NCI-H345 treated with DMSO at 0.1 percent for 48 hours (cell line): ENCODE results near the gene SCARB2.
A peak's percentile ranks its signal among the peaks of the same experiment; 100 is the strongest.

Experiments used
- DNase-seq: peaks from one replicate; lab custom pipeline; 2025; ENCODE audit not compliant: unreplicated experiment; lab: John Stamatoyannopoulos, UW

Gene SCARB2

GRCh38 chr4:76199664-76200211, 13.9 kb downstream of the SCARB2 start:
- DNase-seq = no peak

- DNase-seq = peak; percentile 87
Measured at GRCh38 chr4:76198411-76199237, 15.0 kb downstream of the SCARB2 start.

- peak; percentile 87 for DNase-seq
Measured at GRCh38 chr4:76197971-76198410, 15.6 kb downstream of the SCARB2 start.

GRCh38 chr4:76197031-76197743, 16.4 kb downstream of the SCARB2 start:
- DNase-seq = no peak

- DNase-seq = no peak
Measured at GRCh38 chr4:76196376-76196775, 17.2 kb downstream of the SCARB2 start.

- no peak for DNase-seq
Measured at GRCh38 chr4:76195326-76195725, 18.3 kb downstream of the SCARB2 start.

- DNase-seq = no peak
Measured at GRCh38 chr4:76194325-76194724, 19.3 kb downstream of the SCARB2 start.

GRCh38 chr4:76192236-76192635, 21.4 kb downstream of the SCARB2 start:
- no peak for DNase-seq

- no peak for DNase-seq
Measured at GRCh38 chr4:76188557-76188956, 25.1 kb downstream of the SCARB2 start.

- no peak for DNase-seq
Measured at GRCh38 chr4:76188149-76188548, 25.5 kb downstream of the SCARB2 start.

- DNase-seq = no peak
Measured at GRCh38 chr4:76187152-76187551, 26.5 kb downstream of the SCARB2 start.

GRCh38 chr4:76182463-76182862, 31.2 kb downstream of the SCARB2 start:
- DNase-seq = no peak

GRCh38 chr4:76179398-76180318, 34.0 kb downstream of the SCARB2 start:
- peak; percentile 33 for DNase-seq

- no peak for DNase-seq
Measured at GRCh38 chr4:76178296-76178695, 35.3 kb downstream of the SCARB2 start.

GRCh38 chr4:76177709-76178108, 35.9 kb downstream of the SCARB2 start:
- DNase-seq = no peak

- DNase-seq = no peak
Measured at GRCh38 chr4:76175336-76175735, 38.3 kb downstream of the SCARB2 start.

GRCh38 chr4:76174216-76174615, 39.4 kb downstream of the SCARB2 start:
- no peak for DNase-seq

GRCh38 chr4:76168688-76169087, 44.9 kb downstream of the SCARB2 start:
- DNase-seq = no peak

GRCh38 chr4:76166480-76166879, 47.1 kb downstream of the SCARB2 start:
- DNase-seq = no peak

GRCh38 chr4:76160355-76160754, 53.3 kb downstream of the SCARB2 start:
- DNase-seq = no peak

GRCh38 chr4:76156635-76157034, 57.0 kb downstream of the SCARB2 start:
- DNase-seq = no peak
